Stomach (tissue), 9 donors: ENCODE data around the gene CLIP4. TPM values are rescaled to one million over a fixed set of nuclear protein-coding genes. Genes with fewer than 3 reads are reported as not detected.

Source experiments
- DNase-seq, 2 donors: peaks; one replicate each; pipeline versions ENCODE4 v3.0.0 to v3.0.0-alpha.2; 2013 to 2019
- H3K27ac ChIP-seq, 5 donors: fragments of 200-600 bp in 4 of 5; sonication (generic) in 4 of 5; one replicate each; pipeline ENCODE4 v1.5.1; 2013 to 2019; ENCODE audit warnings: mild to moderate bottlenecking in 1 of 5, moderate library complexity in 1 of 5
- H3K27me3 ChIP-seq, 3 donors: fragments of 200-600 bp; sonication (generic); one replicate each; pipeline ENCODE4 v1.5.1; 2017 to 2019; ENCODE audit warnings: mixed run types in 1 of 3
- H3K36me3 ChIP-seq, 4 donors: fragments of 200-600 bp; sonication (generic); 1 replicate in 3 of 4; 2 replicates in 1 of 4; pipeline ENCODE4 v1.5.1; 2016 to 2019
- H3K4me1 ChIP-seq, 4 donors: fragments of 200-600 bp; sonication (generic); one replicate each; pipeline ENCODE4 v1.5.1; 2016 to 2019
- H3K4me3 ChIP-seq, 4 donors: fragments of 200-600 bp; sonication (generic) in 3 of 4; one replicate each; pipeline ENCODE4 v1.5.1; 2016 to 2019; ENCODE audit warnings: mild to moderate bottlenecking in 1 of 4
- H3K9me3 ChIP-seq, 4 donors: fragments of 200-600 bp; sonication (generic); one replicate each; pipeline ENCODE4 v1.5.1; 2016 to 2019
- CTCF ChIP-seq, 7 experiments: fragments of 450-650 bp in 4 of 7; fragments of 200-600 bp in 3 of 7; sonication (generic) in 3 of 7; IDR thresholded peaks; one replicate each; pipeline ENCODE4 v1.5.1; 2016 to 2019; ENCODE audit warnings: antibody characterized with exemption in 7 of 7, control low read depth in 2 of 7, mild to moderate bottlenecking in 1 of 7
- EP300 ChIP-seq: sonication (generic); formaldehyde crosslinking; IDR thresholded peaks from one replicate; pipeline ENCODE4 v1.6.1; 2017; ENCODE audit warnings: antibody characterized with exemption
- POLR2A ChIP-seq, 4 donors: fragments of 450-650 bp; IDR thresholded peaks; one replicate each; pipeline ENCODE4 v1.6.1; 2016; ENCODE audit warnings: antibody characterized with exemption in 4 of 4, control low read depth in 2 of 4, mild to moderate bottlenecking in 1 of 4, moderate library complexity in 1 of 4
- POLR2AphosphoS5 ChIP-seq, 3 donors: sonication (generic); formaldehyde crosslinking; IDR thresholded peaks; one replicate each; pipeline ENCODE4 v1.6.1; 2016; ENCODE audit warnings: antibody characterized with exemption in 3 of 3
- WGBS, 5 donors: extraction: QIAGEN DNeasy Blood & Tissue Kit in 3 of 5; methylation state at CpG; one replicate each; pipeline versions ENCODE4 v1.1.5 to v1.1.7; 2013 to 2018; 5-methylcytosine and 5-hydroxymethylcytosine counted together
- intact Hi-C: fragments of 100-400 bp; cut with DNase I; formaldehyde crosslinking; loops from one replicate; pipeline ENCODE4 v1.15.1; 2023; ENCODE audit warnings: low total_unique reads
- polyA plus RNA-seq, 3 donors: library from polyadenylated mRNA; stranded (reverse); fragments of 200-250 nt; gene quantifications; one replicate each; pipeline ENCODE4 v1.2.3, GENCODE V29; 2013
- total RNA-seq, 5 donors: library from RNA; depleted of rRNA; stranded (reverse); fragments of >200 nt; gene quantifications; one replicate each; pipeline versions ENCODE4 v1.1.0 to v1.2.3, GENCODE V29; 2014 to 2016
- donor health status: healthy with polysubstance abuse.
- donor health status: Bipolar disorder and iron deficiency.
- donor health status: healthy.

Gene CLIP4
- total and polyA plus RNA-seq, 8 donors = 6.8 to 69.6 (median 15.1) TPM

- intact Hi-C loops = no loop called here
- peaks cover 0 to 39% (median 25%) of the 10 kb centered on the region in 4 donors for H3K36me3 ChIP-seq
Measured at GRCh38 chr2:29164091-29164846, 49.1 kb downstream of the CLIP4 start.

GRCh38 chr2:29165362-29166241, 50.4 kb downstream of the CLIP4 start:
- Histone ChIP-seq H3K9me3 (no peaks in the 10 kb centered on the region), H3K36me3 (peaks cover 0 to 33% (median 19%) of the 10 kb centered on the region in 4 donors), H3K4me3 (no peak overlapping the region), H3K4me1 (peaks cover 0 to 11% (median 0%) of the 10 kb centered on the region in 4 donors), H3K27me3 (no peaks in the 10 kb centered on the region), H3K27ac (no peak overlapping the region)
- TF ChIP-seq POLR2AphosphoS5 (IDR thresholded peaks at IDR 0.05) (no peak), CTCF (IDR thresholded peaks at IDR 0.05) (no peak), EP300 (no peak), POLR2A (IDR thresholded peaks at IDR 0.05) (no peak)
- no peak for DNase-seq
- intact Hi-C loops = no loop called here
- 37 to 60% (median 45%) methylated on average over 8 of the region's 8 CpGs for WGBS, 5 donors

More at GRCh38 chr2:29164091-29164846, 49.1 kb downstream of the CLIP4 start:
- Histone ChIP-seq H3K27ac (no peak overlapping the region), H3K4me1 (peaks cover 0 to 11% (median 0%) of the 10 kb centered on the region in 4 donors), H3K4me3 (no peak overlapping the region), H3K27me3 (no peaks in the 10 kb centered on the region), H3K9me3 (no peaks in the 10 kb centered on the region)
- DNase-seq = no peak
- 75 to 86% (median 79%) methylated on average over 5 of the region's 5 CpGs for WGBS, 5 donors
- TF ChIP-seq EP300 = no peak
- no peak for TF ChIP-seq POLR2AphosphoS5 (IDR thresholded peaks at IDR 0.05)
- TF ChIP-seq CTCF (IDR thresholded peaks at IDR 0.05) = no peak
- no peak for TF ChIP-seq POLR2A (IDR thresholded peaks at IDR 0.05)

GRCh38 chr2:29166242-29167039, 51.2 kb downstream of the CLIP4 start:
- peaks cover 0 to 25% (median 12%) of the 10 kb centered on the region in 4 donors for H3K36me3 ChIP-seq
- 78 to 93% (median 81%) methylated on average over 1 of the region's 1 CpG for WGBS, 5 donors
- no peak overlapping the region for H3K27ac ChIP-seq
- TF ChIP-seq POLR2A (IDR thresholded peaks at IDR 0.05) (no peak), CTCF (IDR thresholded peaks at IDR 0.05) (no peak), EP300 (no peak), POLR2AphosphoS5 (IDR thresholded peaks at IDR 0.05) (no peak)
- H3K9me3 ChIP-seq = no peaks in the 10 kb centered on the region
- no peak overlapping the region for H3K4me3 ChIP-seq
- no peak for DNase-seq
- H3K27me3 ChIP-seq = no peaks in the 10 kb centered on the region
- peaks cover 0 to 11% (median 0%) of the 10 kb centered on the region in 4 donors for H3K4me1 ChIP-seq
- intact Hi-C loops = no loop called here

GRCh38 chr2:29174937-29175336, 59.7 kb downstream of the CLIP4 start:
- H3K4me1 ChIP-seq = no peaks in the 10 kb centered on the region
- 30 to 57% (median 35%) methylated on average over 2 of the region's 2 CpGs for WGBS, 5 donors

More at GRCh38 chr2:29174937-29175336, 59.7 kb downstream of the CLIP4 start:
- TF ChIP-seq POLR2AphosphoS5 (IDR thresholded peaks at IDR 0.05) (no peak), POLR2A (IDR thresholded peaks at IDR 0.05) (no peak), EP300 (no peak), CTCF (IDR thresholded peaks at IDR 0.05) (no peak)
- no peaks in the 10 kb centered on the region for H3K27me3 ChIP-seq
- peaks cover 5 to 44% (median 33%) of the 10 kb centered on the region in 4 donors for H3K36me3 ChIP-seq
- no peak overlapping the region for H3K27ac ChIP-seq
- H3K4me3 ChIP-seq = no peak overlapping the region
- intact Hi-C loops = no loop called here
- DNase-seq = no peak
- no peaks in the 10 kb centered on the region for H3K9me3 ChIP-seq
